H1 (cell line): ENCODE results near the gene CNPY4. TPM values are rescaled to one million over a fixed set of nuclear protein-coding genes. Genes with fewer than 3 reads are reported as not detected.

Experiments
- CTCF ChIA-PET: fragments of 300-600 bp; sonication (Branson Sonifier 250); formaldehyde crosslinking; loops from one replicate; lab custom pipeline; 2021; ENCODE audit not compliant: partially characterized antibody; lab: Charles Lee
- POLR2A ChIA-PET: fragments of 300-600 bp; sonication (Branson Sonifier 250); formaldehyde crosslinking; loops from one replicate; lab custom pipeline; 2021; ENCODE audit warnings: inconsistent platforms; ENCODE audit not compliant: partially characterized antibody; lab: Charles Lee
- DNase-seq, 2 experiments: peaks; one replicate each; pipeline versions ENCODE4 v3.0.0 to v3.0.0-alpha.2; 2010 to 2022; ENCODE audit warnings: low spot score in 2 of 2, low read depth in 1 of 2, mixed read lengths in 1 of 2
- FAIRE-seq: peaks from 2 replicates; lab custom pipeline; 2011; peaks lifted over from hg19 to GRCh38; lab: Jason Lieb, UNC
- H2AFZ ChIP-seq: 2 replicates; pipeline ENCODE4 v1.8.1; 2012; ENCODE audit warnings: low read length, inconsistent platforms
- H2AK5ac ChIP-seq: 2 replicates; pipeline ENCODE4 v1.6.1; 2013; ENCODE audit warnings: low read depth, low read length
- H2BK120ac ChIP-seq: replicated peaks from 2 replicates; pipeline ENCODE3; 2013; ENCODE audit warnings: low read depth, low read length, inconsistent platforms
- H2BK12ac ChIP-seq: 2 replicates; pipeline ENCODE4 v1.6.1; 2013; ENCODE audit warnings: low read depth, low read length
- H2BK15ac ChIP-seq: 2 replicates; pipeline ENCODE4 v1.6.1; 2013; ENCODE audit warnings: low read length
- H2BK20ac ChIP-seq: 2 replicates; pipeline ENCODE4 v1.6.1; 2013; ENCODE audit warnings: low read length
- H2BK5ac ChIP-seq: 2 replicates; pipeline ENCODE4 v1.6.1; 2013; ENCODE audit warnings: low read depth, low read length
- H3K14ac ChIP-seq: 2 replicates; pipeline ENCODE4 v1.6.1; 2013; ENCODE audit warnings: inconsistent platforms; ENCODE audit not compliant: insufficient read length
- H3K18ac ChIP-seq: 2 replicates; pipeline ENCODE4 v1.6.1; 2013; ENCODE audit warnings: low read length; ENCODE audit errors: extremely low read depth
- H3K23ac ChIP-seq: 2 replicates; pipeline ENCODE4 v1.6.1; 2013; ENCODE audit warnings: inconsistent platforms; ENCODE audit not compliant: insufficient read length
- H3K23me2 ChIP-seq: 2 replicates; pipeline ENCODE4 v1.6.1; 2013; ENCODE audit warnings: low read depth, low read length
- H3K27ac ChIP-seq: 2 replicates; pipeline ENCODE4 v1.6.1; 2011; ENCODE audit warnings: low read depth, low read length, inconsistent platforms
- H3K27me3 ChIP-seq, 4 experiments: replicated peaks in 1 of 4; 1 replicate in 1 of 4; 2 replicates in 3 of 4; pipeline versions ENCODE4 v1.6.1 to v1.8.1; 2011 to 2013; ENCODE audit warnings: low read length in 3 of 4, mild to moderate bottlenecking in 3 of 4, inconsistent platforms in 2 of 4, mixed read lengths in 2 of 4, moderate library complexity in 1 of 4; ENCODE audit not compliant: control insufficient read depth in 3 of 4, insufficient read depth in 3 of 4; ENCODE audit errors: extremely low read depth in 1 of 4
- H3K36me3 ChIP-seq, 4 experiments: 2 replicates each; pipeline versions ENCODE4 v1.6.1 to v1.8.1; 2011 to 2013; ENCODE audit warnings: mild to moderate bottlenecking in 4 of 4, low read length in 3 of 4, moderate library complexity in 2 of 4, control low read depth in 1 of 4, inconsistent platforms in 1 of 4; ENCODE audit not compliant: insufficient read depth in 4 of 4, control insufficient read depth in 2 of 4
- H3K4ac ChIP-seq: replicated peaks from 2 replicates; pipeline ENCODE3; 2013; ENCODE audit warnings: low read length, low read depth, mixed read lengths, inconsistent platforms; ENCODE audit not compliant: insufficient read length
- H3K4me1 ChIP-seq, 4 experiments: replicated peaks in 1 of 4; 1 replicate in 1 of 4; 2 replicates in 3 of 4; pipeline versions ENCODE4 v1.6.1 to v1.8.1; 2011 to 2013; ENCODE audit warnings: low read length in 3 of 4, inconsistent platforms in 2 of 4, mixed read lengths in 1 of 4; ENCODE audit not compliant: insufficient read depth in 4 of 4, control insufficient read depth in 3 of 4
- H3K4me2 ChIP-seq, 2 experiments: 2 replicates each; pipeline versions ENCODE4 v1.6.1 to v1.8.1; 2011 to 2013; ENCODE audit warnings: low read depth in 2 of 2, low read length in 2 of 2, control low read depth in 1 of 2, inconsistent platforms in 1 of 2, mild to moderate bottlenecking in 1 of 2; ENCODE audit not compliant: insufficient read depth in 1 of 2
- H3K4me3 ChIP-seq, 4 experiments: fragments of 200-600, 300-600 bp in 1 of 4; sonication (generic), shearing (Covaris generic), sonication (Bioruptor Twin) in 1 of 4; 2 replicates each; pipeline versions ENCODE4 v1.5.1 to v1.8.1; 2011 to 2016; ENCODE audit warnings: low read length in 4 of 4, low read depth in 3 of 4, control low read depth in 2 of 4, inconsistent platforms in 2 of 4, mild to moderate bottlenecking in 2 of 4, mixed read lengths in 1 of 4, moderate library complexity in 1 of 4; ENCODE audit not compliant: insufficient read depth in 2 of 4; ENCODE audit errors: extremely low read depth in 1 of 4
- H3K56ac ChIP-seq: replicated peaks from 2 replicates; pipeline ENCODE3; 2013; ENCODE audit warnings: low read depth, mild to moderate bottlenecking, mixed read lengths, low read length, inconsistent platforms; ENCODE audit not compliant: insufficient read length
- H3K79me1 ChIP-seq: 2 replicates; pipeline ENCODE4 v1.6.1; 2013; ENCODE audit warnings: low read depth, low read length, control low read depth
- H3K79me2 ChIP-seq, 2 experiments: 2 replicates each; pipeline versions ENCODE4 v1.6.1 to v1.8.1; 2012 to 2013; ENCODE audit warnings: low read length in 2 of 2, mild to moderate bottlenecking in 2 of 2, inconsistent platforms in 1 of 2; ENCODE audit not compliant: insufficient read depth in 2 of 2, control insufficient read depth in 1 of 2
- H3K9ac ChIP-seq, 4 experiments: replicated peaks in 1 of 4; 1 replicate in 1 of 4; 2 replicates in 3 of 4; pipeline versions ENCODE4 v1.6.1 to v1.8.1; 2011 to 2013; ENCODE audit warnings: low read depth in 3 of 4, low read length in 3 of 4, control low read depth in 2 of 4, mild to moderate bottlenecking in 2 of 4, moderate library complexity in 2 of 4, inconsistent platforms in 1 of 4; ENCODE audit errors: extremely low read depth in 1 of 4
- H3K9me3 ChIP-seq, 2 experiments: 2 replicates each; pipeline versions ENCODE4 v1.6.1 to v1.8.1; 2012 to 2013; ENCODE audit warnings: mild to moderate bottlenecking in 2 of 2, moderate library complexity in 2 of 2, control low read depth in 1 of 2, inconsistent platforms in 1 of 2, low read depth in 1 of 2, low read length in 1 of 2, mixed read lengths in 1 of 2; ENCODE audit not compliant: insufficient read depth in 2 of 2
- H4K20me1 ChIP-seq, 2 experiments: replicated peaks in 1 of 2; 2 replicates each; pipeline versions ENCODE3 to v1.8.1; 2011 to 2013; ENCODE audit warnings: inconsistent platforms in 2 of 2, low read length in 2 of 2, mild to moderate bottlenecking in 1 of 2; ENCODE audit not compliant: insufficient read depth in 2 of 2, control insufficient read depth in 1 of 2
- H4K5ac ChIP-seq: 2 replicates; pipeline ENCODE4 v1.6.1; 2013; ENCODE audit warnings: low read length, low read depth, mixed read lengths, inconsistent platforms; ENCODE audit not compliant: insufficient read length
- H4K8ac ChIP-seq: 2 replicates; pipeline ENCODE4 v1.8.0; 2013; ENCODE audit warnings: mild to moderate bottlenecking, moderate library complexity, low read length, inconsistent platforms; ENCODE audit not compliant: insufficient read depth; ENCODE audit errors: extremely low read depth
- H4K91ac ChIP-seq: replicated peaks from 2 replicates; pipeline ENCODE3; 2013; ENCODE audit warnings: low read length, mixed read lengths, inconsistent platforms; ENCODE audit not compliant: insufficient read length
- CTCF ChIP-seq, 3 experiments: IDR thresholded peaks; 1 replicate in 2 of 3; 2 replicates in 1 of 3; pipeline versions ENCODE4 v1.5.1 to v1.6.1; 2011; ENCODE audit warnings: low read length in 3 of 3, mild to moderate bottlenecking in 3 of 3, inconsistent platforms in 2 of 3, low read depth in 1 of 3, moderate library complexity in 1 of 3; ENCODE audit not compliant: insufficient read depth in 1 of 3; ENCODE audit errors: control extremely low read depth in 1 of 3
- EZH2 ChIP-seq: fragments of 200-600 bp; sonication (generic); IDR thresholded peaks from 2 replicates; pipeline ENCODE4 v1.7.1; 2012; ENCODE audit warnings: low read depth, mild to moderate bottlenecking, moderate library complexity, low read length, inconsistent platforms; ENCODE audit not compliant: severe bottlenecking
- POLR2A ChIP-seq, 2 experiments: IDR thresholded peaks; 1 replicate in 1 of 2; 2 replicates in 1 of 2; pipeline ENCODE4 v1.6.1; 2011; ENCODE audit warnings: low read depth in 2 of 2, low read length in 2 of 2, mild to moderate bottlenecking in 2 of 2; ENCODE audit errors: control extremely low read depth in 1 of 2
- POLR2AphosphoS5 ChIP-seq: IDR thresholded peaks from 2 replicates; pipeline ENCODE4 v1.6.1; 2011; ENCODE audit warnings: low read depth, low read length
- WGBS, 2 experiments: shearing (Covaris generic) in 1 of 2; methylation state at CpG; one replicate each; pipeline versions ENCODE4 v1.1.6 to v1.1.7; 2013 to 2015; ENCODE audit warnings: low lambda C conversion rate in 2 of 2, mixed read lengths in 2 of 2, inconsistent platforms in 1 of 2, low coverage in 1 of 2, missing lambda C conversion rate in 1 of 2; ENCODE audit not compliant: insufficient replicate concordance in 2 of 2, insufficient coverage in 1 of 2, insufficient read length in 1 of 2; ENCODE audit errors: extremely low coverage in 1 of 2, missing lambda C conversion rate in 1 of 2; 5-methylcytosine and 5-hydroxymethylcytosine counted together
- polyA plus RNA-seq, 7 experiments: library from polyadenylated mRNA; depleted of rRNA in 3 of 7; stranded (reverse) in 5 of 7; unstranded in 2 of 7; fragments of >200 nt in 5 of 7; fragments of 200-250 nt in 2 of 7; gene quantifications; 1 replicate in 5 of 7; 2 replicates in 1 of 7; 4 replicates in 1 of 7; pipeline versions ENCODE4 v1.2.1 to v1.2.3, GENCODE V29; 2011 to 2013; ENCODE audit warnings: missing spikeins in 2 of 7, mixed read lengths in 2 of 7
- total RNA-seq: library from RNA; stranded (reverse); fragmentation: NEBNext Ultra II Directional; extraction: Animal tissue kit (Norgen Biotek cat#: 25700); gene quantifications from 2 replicates; pipeline ENCODE4 v1.2.1, GENCODE V29; 2021

CNPY4 gene
- total and polyA plus RNA-seq, 2 of the 8 experiments (the other 6 are each of a cell fraction or from before 2014, with no cell fraction given): 10.2 to 15.3 TPM

- no peak overlapping the region for H2BK12ac ChIP-seq
- H4K8ac ChIP-seq: peak overlapping the region; percentile 38; the same call in 1 of the 2 replicates
- peaks cover 6% of the 10 kb centered on the region for H3K23me2 ChIP-seq
- H3K4me3 ChIP-seq: peak overlapping the region; percentile 57 to 88 (median 80)
- CTCF ChIA-PET: interaction anchor here (0.7 to 7.9 kb wide), 7 partner anchors 9 to 59 kb away, joined by 3 to 83 read pairs (median 4); partner anchors contain the start of gene GAL3ST4
- no peak overlapping the region for H2BK5ac ChIP-seq
- no peaks in the 10 kb centered on the region for H3K79me2 ChIP-seq
- peaks cover 0 to 12% (median 8%) of the 10 kb centered on the region in 4 experiments; a peak in 5 of 7 replicates for H3K4me1 ChIP-seq
- DNase-seq (no peak), FAIRE-seq (no peak)
- H2BK20ac ChIP-seq: no peak overlapping the region
- H3K9me3 ChIP-seq: no peaks in the 10 kb centered on the region
- H3K27ac ChIP-seq: no peak overlapping the region
- peaks cover 6 to 42% (median 23%) of the 10 kb centered on the region in 4 experiments for H3K36me3 ChIP-seq
- POLR2A ChIA-PET: interaction anchor here (0.8 to 9.9 kb wide), 14 partner anchors 8 to 271 kb away, joined by 3 to 145 read pairs (median 6); partner anchors contain the start of genes AP4M1, GAL3ST4, GPC2 and LAMTOR4
- H4K5ac ChIP-seq: no peak overlapping the region
- no peak overlapping the region for H3K18ac ChIP-seq
- H3K23ac ChIP-seq: no peak overlapping the region
- no peak overlapping the region for H2AFZ ChIP-seq
- 34% methylated on average over 32 of the region's 32 CpGs; no CpG with 5 or more reads in 1 of the 2 experiments for WGBS, 2 experiments
- H4K20me1 ChIP-seq: peaks cover 12 to 30% of the 10 kb centered on the region in 2 experiments
- H2BK15ac ChIP-seq: no peak overlapping the region
- no peak overlapping the region for H2BK120ac ChIP-seq
- peak overlapping the region; percentile 48 to 95 (median 62) for H3K9ac ChIP-seq
- no peak for TF ChIP-seq EZH2
- peak in 1 of 3 experiments; percentile 19; a peak in 1 of 4 replicates for TF ChIP-seq CTCF (IDR thresholded peaks at IDR 0.05; ENCODE audit: control extremely low read depth in 1 of 3, insufficient read depth in 1 of 3, low read depth in 1 of 3, low read length in 3 of 3)
- TF ChIP-seq POLR2AphosphoS5: peak; percentile 32; the same call in 1 of the 2 replicates
- TF ChIP-seq POLR2A (IDR thresholded peaks at IDR 0.05; ENCODE audit: control extremely low read depth in 1 of 2, low read depth in 2 of 2, low read length in 2 of 2): peak in 1 of 2 experiments; percentile 14; a peak in 1 of 3 replicates
- peak overlapping the region; percentile 13 for H3K4ac ChIP-seq
- no peak overlapping the region for H4K91ac ChIP-seq
- H3K14ac ChIP-seq: no peak overlapping the region
- no peaks in the 10 kb centered on the region; the same call in 1 of the 2 replicates for H3K79me1 ChIP-seq
- no peaks in the 10 kb centered on the region for H3K27me3 ChIP-seq
- H2AK5ac ChIP-seq: no peak overlapping the region
- H3K4me2 ChIP-seq: peak overlapping the region; percentile 75 to 94
- no peak overlapping the region for H3K56ac ChIP-seq
Observed at GRCh38 chr7:100157334-100158228, 38.1 kb downstream of the CNPY4 start.
